ENCODE results near the gene TMEM14C. TPM values are rescaled to one million over a fixed set of nuclear protein-coding genes. Genes with fewer than 3 reads are reported as not detected.
A peak's percentile ranks its signal among the peaks of the same experiment; 100 is the strongest.
"Not testable (repeated sequence)": the region's sequence is repeated elsewhere in the genome, so short reads cannot be mapped to it uniquely, and the experiment has no call there.

TMEM14C gene
- total RNA-seq, 2 experiments from 2014 or later: 41.5 to 44.2 TPM

DNA sequence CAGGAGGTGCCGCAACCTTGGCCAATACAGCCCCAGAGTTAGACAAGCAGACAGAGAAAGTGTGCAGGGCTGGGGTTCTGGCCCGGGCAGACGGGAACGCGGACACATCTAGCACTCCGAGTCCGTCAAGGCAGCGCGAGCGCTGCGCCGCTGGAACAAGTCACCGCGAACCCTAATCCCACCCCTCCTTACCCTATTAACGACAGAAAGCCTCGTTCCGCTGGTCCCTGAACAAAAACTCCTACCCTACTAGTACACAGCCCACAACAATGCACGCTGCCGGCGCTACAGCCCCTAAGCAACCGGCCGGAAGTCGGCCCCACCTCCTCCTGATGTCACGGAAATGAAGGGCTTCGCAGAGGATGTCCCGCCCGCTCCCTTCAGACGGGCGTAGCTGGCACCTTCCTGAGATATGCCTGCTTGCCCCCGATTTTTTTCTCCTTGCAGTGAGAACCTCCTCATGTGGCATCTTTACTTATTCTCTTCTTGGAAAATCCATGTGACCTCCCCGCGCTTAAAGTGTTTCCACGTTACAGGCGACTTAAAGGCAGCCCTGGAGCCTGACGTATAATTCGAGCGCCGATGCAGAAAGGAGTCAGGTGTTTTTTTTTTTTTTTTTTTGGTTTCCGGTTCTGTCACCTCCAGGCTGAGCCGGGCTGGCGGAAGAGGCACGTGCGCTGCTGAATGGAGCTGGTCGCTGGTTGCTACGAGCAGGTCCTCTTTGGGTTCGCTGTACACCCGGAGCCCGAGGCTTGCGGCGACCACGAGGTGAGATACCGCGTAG lies 28.4 kb upstream of the TMEM14C start, which contains the start of the genes C6orf52 and PAK1IP1:
Gene C6orf52 (minus strand): TSS at position 315 of the 784 bp plus-strand sequence. CDS start 7,066 bp downstream, outside the sequence.
Gene PAK1IP1 (plus strand): TSS at position 671 of the 784 bp plus-strand sequence. CDS start 14 bp downstream, at position 685.
- Mint-ChIP-seq H3K36me3 (peaks cover 26% of the 10 kb centered on the region), H3K27me3 (no peaks in the 10 kb centered on the region), H3K27ac (peak within 1 kb of the TSS; percentile 99), H3K4me1 (peaks cover 31% of the 10 kb centered on the region), H3K9me3 (peaks cover 2% of the 10 kb centered on the region), H3K4me3 (peak within 1 kb of the TSS; percentile 95)
- ATAC-seq (ENCODE audit: low read depth) (peak; percentile 94), DNase-seq (peak; percentile 89)
- POLR2A ChIA-PET: interaction anchor here (0.6 to 3.5 kb wide), 30 partner anchors 8 to 697 kb away, joined by 3 to 90 read pairs (median 5); partner anchors contain the start of genes MAK, NEDD9, TMEM14B and TMEM14C

DNA sequence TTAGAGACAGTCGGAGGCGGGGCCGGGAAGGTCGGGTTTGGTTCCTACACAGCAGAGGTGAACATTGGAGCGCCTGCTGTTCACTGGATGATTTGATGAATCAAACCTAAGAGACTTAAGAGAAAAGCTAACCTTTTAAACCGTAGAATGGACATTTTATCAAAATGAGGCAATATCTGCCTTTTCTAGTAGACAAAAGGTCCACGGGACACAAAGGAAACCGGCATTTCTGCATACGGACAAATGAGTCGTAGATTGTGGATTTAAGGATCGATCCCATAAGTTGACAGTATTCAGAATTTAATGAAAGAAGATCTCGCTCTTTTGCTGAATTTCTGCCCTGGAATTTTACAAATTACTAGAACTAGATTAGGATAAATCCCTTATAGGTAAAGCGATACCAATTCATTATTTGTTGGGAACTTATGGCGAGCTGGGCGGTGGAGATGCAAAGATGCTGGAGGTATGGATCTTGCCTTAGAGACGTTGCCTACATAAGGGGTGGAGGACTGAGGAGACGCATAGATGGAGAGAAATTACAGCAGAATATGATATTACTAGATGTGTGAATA lies 27.7 kb upstream of the TMEM14C start:
- DNase-seq (no peak), ATAC-seq (ENCODE audit: low read depth) (no peak)
- no peaks in the 10 kb centered on the region for H3K27me3 Mint-ChIP-seq
- peaks cover 31% of the 10 kb centered on the region for H3K4me1 Mint-ChIP-seq
- peaks cover 2% of the 10 kb centered on the region for H3K9me3 Mint-ChIP-seq
- H3K27ac Mint-ChIP-seq: peak overlapping the region; percentile 99
- peaks cover 27% of the 10 kb centered on the region for H3K36me3 Mint-ChIP-seq
- POLR2A ChIA-PET: interaction anchor here (0.6 to 3.5 kb wide), 23 partner anchors 9 to 698 kb away, joined by 3 to 90 read pairs (median 5); partner anchors contain the start of genes MAK, NEDD9, TMEM14B and TMEM14C
- H3K4me3 Mint-ChIP-seq: peak overlapping the region; percentile 95

DNA sequence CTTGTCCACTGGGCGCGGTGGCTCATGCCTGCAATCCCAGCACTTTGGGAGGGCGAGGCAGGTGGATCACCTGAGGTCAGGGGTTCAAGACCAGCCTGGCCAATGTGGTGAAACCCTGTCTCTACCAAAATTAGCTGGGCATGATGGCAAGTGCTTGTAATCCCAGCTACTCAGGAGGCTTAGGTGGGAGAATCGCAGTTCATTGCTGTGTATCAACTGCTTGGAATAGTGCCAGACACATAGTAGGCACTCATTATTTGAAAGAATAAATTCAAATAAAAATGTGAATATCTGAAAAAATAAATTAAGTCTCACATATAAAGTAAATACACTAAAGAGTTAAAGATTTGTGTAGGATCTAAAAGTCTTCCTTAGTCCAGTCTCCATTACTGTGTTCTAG lies 26.2 kb upstream of the TMEM14C start:
- no peak for DNase-seq
- Mint-ChIP-seq H3K27ac (peak overlapping the region; percentile 48), H3K27me3 (no peaks in the 10 kb centered on the region), H3K36me3 (peaks cover 39% of the 10 kb centered on the region), H3K9me3 (peaks cover 2% of the 10 kb centered on the region), H3K4me3 (peak overlapping the region; percentile 95), H3K4me1 (peaks cover 39% of the 10 kb centered on the region)
- POLR2A ChIA-PET: interaction anchor here (2.5 to 3.5 kb wide), 2 partner anchors 24 to 51 kb away, joined by 32 to 90 read pairs; partner anchors contain the start of genes TMEM14B and TMEM14C
- no peak for ATAC-seq (ENCODE audit: low read depth)

DNA sequence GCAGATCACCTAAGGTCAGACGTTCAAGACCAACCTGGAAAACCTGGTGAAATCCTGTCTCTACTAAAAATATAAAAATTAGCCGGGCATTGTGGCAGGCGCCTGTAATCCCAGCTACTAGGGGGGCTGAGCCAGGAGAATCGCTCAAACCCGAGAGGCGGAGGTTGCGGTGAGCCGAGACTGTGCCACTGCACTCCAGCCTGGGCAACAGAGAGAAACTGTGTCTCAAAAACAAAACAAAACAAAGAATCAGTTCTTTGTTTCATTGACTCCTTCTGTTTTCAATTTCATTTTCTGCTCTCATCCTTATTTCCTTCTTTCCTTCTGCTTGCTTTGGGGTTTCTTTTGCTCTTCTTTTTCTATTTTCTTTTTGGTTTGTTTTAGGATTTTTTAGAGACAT lies 8.9 kb upstream of the TMEM14C start:
- H3K9me3 Mint-ChIP-seq: peaks cover 5% of the 10 kb centered on the region
- DNase-seq (no peak), ATAC-seq (ENCODE audit: low read depth) (no peak)
- no peaks in the 10 kb centered on the region for H3K27me3 Mint-ChIP-seq
- H3K4me1 Mint-ChIP-seq: peaks cover 4% of the 10 kb centered on the region
- peaks cover 10% of the 10 kb centered on the region for H3K36me3 Mint-ChIP-seq
- no peak overlapping the region for H3K27ac Mint-ChIP-seq
- POLR2A ChIA-PET: interaction anchor here (0.6 to 1.0 kb wide), 3 partner anchors 19 to 136 kb away, joined by 3 to 4 read pairs (median 4); partner anchors contain the start of genes C6orf52 and PAK1IP1
- H3K4me3 Mint-ChIP-seq: no peak overlapping the region

DNA sequence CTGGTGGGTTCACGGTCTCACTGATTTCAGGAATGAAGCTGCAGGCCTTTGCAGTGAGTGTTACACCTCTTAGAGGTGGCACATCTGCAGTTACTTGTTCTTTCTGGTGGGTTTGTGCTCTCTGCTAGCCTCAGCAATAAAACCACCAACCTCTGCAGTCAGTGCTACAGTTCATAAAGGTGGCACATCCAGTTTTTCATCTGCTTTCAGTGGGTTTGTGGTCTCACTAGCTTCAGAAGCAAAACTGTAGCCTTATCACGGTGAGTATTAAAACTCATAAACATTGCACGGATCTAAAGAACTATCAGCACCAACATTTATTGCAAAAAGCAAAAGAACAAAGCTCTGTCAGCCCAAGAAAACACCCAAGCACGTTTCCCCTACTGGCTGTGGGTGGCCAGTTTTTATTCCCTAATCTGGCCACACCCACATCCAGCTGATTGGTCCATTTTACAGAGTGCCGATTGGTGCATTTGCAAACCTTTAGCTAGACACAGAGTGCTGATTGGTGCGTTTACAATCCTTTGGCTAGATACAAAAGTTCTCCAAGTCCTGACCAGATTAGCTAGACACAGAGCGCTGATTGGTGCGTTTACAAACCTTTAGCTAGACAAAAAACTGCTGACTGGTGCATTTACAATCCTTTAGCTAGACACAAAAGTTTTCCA lies 3.4 kb upstream of the TMEM14C start:
- Mint-ChIP-seq H3K27me3 (no peaks in the 10 kb centered on the region), H3K4me3 (peak overlapping the region; percentile 92), H3K4me1 (peaks cover 30% of the 10 kb centered on the region), H3K9me3 (peaks cover 11% of the 10 kb centered on the region), H3K36me3 (peaks cover 12% of the 10 kb centered on the region), H3K27ac (peak overlapping the region; percentile 96)
- DNase-seq (peak; percentile 47), ATAC-seq (ENCODE audit: low read depth) (peak; percentile 14)
- POLR2A ChIA-PET: interaction anchor here (0.6 to 7.5 kb wide), 9 partner anchors 9 to 209 kb away, joined by 3 to 90 read pairs (median 9); partner anchors contain the start of genes C6orf52, PAK1IP1 and TMEM14B

DNA sequence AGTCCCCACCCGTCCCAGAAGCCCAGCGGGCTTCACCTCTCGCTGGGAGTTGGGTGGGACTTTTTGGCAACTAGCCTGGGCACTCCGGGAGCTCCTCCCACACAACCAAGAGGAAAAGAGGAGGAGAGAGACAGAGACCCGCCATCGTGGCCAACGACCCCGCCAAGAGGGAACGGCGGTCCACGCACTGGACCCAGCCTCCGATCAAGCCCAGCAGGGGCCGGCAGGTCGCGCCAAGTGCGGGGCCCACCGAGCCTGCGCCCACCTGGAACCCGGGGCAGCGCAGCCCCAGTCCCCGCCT lies 3.0 kb upstream of the TMEM14C start:
- DNase-seq (no peak), ATAC-seq (ENCODE audit: low read depth) (no peak)
- Mint-ChIP-seq H3K4me1 (peaks cover 29% of the 10 kb centered on the region), H3K36me3 (peaks cover 12% of the 10 kb centered on the region), H3K27me3 (no peaks in the 10 kb centered on the region), H3K27ac (peak overlapping the region; percentile 96), H3K4me3 (peak overlapping the region; percentile 92), H3K9me3 (peaks cover 11% of the 10 kb centered on the region)
- POLR2A ChIA-PET: interaction anchor here (0.6 to 7.5 kb wide), 11 partner anchors 9 to 209 kb away, joined by 3 to 90 read pairs (median 8); partner anchors contain the start of genes C6orf52, PAK1IP1 and TMEM14B

DNA sequence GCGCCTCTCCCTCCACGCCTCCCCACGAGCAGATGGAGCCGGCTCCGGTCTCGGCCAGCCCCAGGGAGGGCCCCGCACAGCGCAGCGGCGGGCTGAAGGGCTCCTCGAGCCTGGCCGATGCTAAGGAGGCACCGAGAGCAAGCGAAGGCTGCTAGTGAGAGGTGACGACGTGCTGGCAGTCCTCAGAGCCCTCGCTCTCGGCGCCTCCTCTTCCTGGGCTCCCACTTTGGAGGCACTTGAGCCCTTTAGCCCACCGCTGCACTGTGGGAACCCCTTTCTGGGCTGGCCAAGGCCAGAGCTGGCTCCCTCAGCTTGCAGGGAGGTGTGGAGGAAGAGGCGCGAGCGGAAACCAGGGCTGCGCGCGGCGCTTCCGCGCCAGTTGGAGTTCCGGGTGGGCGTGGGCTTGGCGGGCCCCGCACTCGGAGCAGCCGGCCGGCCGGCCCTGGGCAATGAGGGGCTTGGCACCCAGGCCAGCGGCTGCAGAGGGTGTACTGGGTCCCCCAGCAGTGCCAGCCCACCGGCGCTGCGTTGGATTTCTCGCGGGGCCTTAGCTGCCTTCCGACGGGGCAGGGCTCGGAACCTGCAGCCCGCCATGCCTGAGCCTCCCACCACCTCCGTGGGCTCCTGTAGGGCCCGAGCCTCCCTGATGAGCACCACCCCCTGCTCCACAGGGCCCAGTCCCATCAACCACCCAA lies 2.5 kb upstream of the TMEM14C start:
- POLR2A ChIA-PET: interaction anchor here (0.6 to 7.5 kb wide), 16 partner anchors 10 to 209 kb away, joined by 3 to 90 read pairs (median 4); partner anchors contain the start of genes C6orf52, PAK1IP1 and TMEM14B
- ATAC-seq (ENCODE audit: low read depth) (peak; percentile 53), DNase-seq (peak; percentile 83)
- H3K27ac Mint-ChIP-seq: peak overlapping the region; percentile 96
- H3K9me3 Mint-ChIP-seq: peaks cover 11% of the 10 kb centered on the region
- no peaks in the 10 kb centered on the region for H3K27me3 Mint-ChIP-seq
- H3K4me1 Mint-ChIP-seq: peaks cover 31% of the 10 kb centered on the region
- peaks cover 12% of the 10 kb centered on the region for H3K36me3 Mint-ChIP-seq
- peak overlapping the region; percentile 92 for H3K4me3 Mint-ChIP-seq

DNA sequence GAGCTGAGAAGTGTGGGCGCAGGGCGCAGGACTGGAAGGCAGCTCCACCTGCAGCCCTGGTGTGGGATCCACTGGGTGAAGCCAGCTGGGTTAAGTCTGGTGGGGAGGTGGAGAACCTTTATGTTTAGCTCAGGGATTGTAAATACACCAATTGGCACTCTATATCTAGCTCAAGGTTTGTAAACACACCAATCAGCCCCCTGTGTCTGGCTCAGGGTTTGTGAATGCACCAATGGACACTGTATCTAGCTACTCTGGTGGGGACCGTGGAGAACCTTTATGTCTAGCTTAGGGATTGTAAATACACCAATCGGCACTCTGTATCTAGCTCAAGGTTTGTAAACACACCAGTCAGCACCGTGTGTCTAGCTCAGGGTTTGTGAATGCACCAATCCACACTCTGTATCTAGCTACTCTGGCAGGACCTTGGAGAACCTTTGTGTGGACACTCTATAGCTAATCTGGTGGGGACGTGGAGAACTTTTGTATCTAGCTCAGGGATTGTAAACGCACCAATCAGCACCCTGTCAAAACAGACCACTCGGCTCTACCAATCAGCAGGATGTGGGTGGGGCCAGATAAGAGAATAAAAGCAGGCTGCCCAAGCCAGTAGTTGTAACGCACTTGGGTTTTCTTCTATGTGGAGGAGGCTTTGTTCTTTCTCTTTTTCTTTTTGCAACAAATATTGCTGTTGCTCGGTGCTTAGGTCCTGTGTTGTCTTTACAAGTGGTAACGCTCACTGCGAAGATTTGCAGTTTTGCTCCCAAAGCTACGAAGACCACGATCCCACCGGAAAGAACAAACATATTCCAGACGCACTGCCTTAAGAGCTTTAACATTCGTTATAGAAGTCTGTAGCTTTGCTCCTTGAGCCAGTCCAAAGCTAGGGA lies 1.7 kb upstream of the TMEM14C start:
- peak overlapping the region; percentile 96 for H3K27ac Mint-ChIP-seq
- DNase-seq; ATAC-seq (ENCODE audit: low read depth); H3K27me3 Mint-ChIP-seq: not testable (repeated sequence)
- H3K4me1 Mint-ChIP-seq: peaks cover 32% of the 10 kb centered on the region
- peaks cover 12% of the 10 kb centered on the region for H3K36me3 Mint-ChIP-seq
- H3K9me3 Mint-ChIP-seq: peaks cover 11% of the 10 kb centered on the region
- POLR2A ChIA-PET: interaction anchor here (0.6 to 7.5 kb wide), 16 partner anchors 10 to 210 kb away, joined by 3 to 90 read pairs (median 4); partner anchors contain the start of genes C6orf52, PAK1IP1 and TMEM14B
- H3K4me3 Mint-ChIP-seq: peak overlapping the region; percentile 92

DNA sequence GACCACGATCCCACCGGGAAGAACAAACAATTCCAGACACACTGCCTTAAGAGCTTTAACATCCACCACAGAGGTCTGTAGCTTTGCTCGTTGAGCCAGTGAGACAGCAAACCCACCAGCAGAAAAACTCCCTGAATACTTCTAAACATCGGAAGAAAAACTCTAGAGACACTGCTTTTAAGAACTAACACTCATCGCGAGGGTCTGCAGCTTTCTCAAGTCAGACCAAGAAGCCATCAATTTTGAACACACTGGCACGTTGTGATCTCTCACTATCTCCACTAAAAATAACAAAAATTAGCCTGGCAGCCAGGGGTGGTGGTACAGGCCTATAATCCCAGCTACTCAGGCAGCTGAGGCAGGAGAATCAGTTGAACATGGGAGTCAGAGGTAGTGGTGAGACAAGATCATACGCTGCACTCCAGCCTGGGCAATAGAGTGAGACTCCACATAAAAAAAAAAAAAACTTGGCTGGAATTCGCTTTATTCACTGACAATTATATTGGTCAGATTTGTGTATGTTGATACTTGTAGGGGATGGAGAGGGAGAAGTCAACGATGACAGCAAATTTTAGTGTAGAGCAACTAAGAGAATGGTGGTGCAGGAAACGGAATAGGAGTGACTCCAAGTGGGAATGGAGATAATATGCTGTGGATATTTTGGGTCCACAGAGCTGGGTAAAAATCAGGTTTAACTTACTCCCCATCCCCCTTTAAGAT lies 860 bp upstream of the TMEM14C start:
- Mint-ChIP-seq H3K27me3 (no peaks in the 10 kb centered on the region), H3K9me3 (peaks cover 11% of the 10 kb centered on the region), H3K36me3 (peaks cover 14% of the 10 kb centered on the region), H3K4me3 (peak overlapping the region; percentile 92), H3K27ac (peak overlapping the region; percentile 96), H3K4me1 (peaks cover 32% of the 10 kb centered on the region)
- POLR2A ChIA-PET: interaction anchor here (0.6 to 7.5 kb wide), 6 partner anchors 10 to 193 kb away, joined by 3 to 90 read pairs (median 4); partner anchors contain the start of genes C6orf52, PAK1IP1 and TMEM14B
- no peak for DNase-seq
- no peak for ATAC-seq (ENCODE audit: low read depth)

DNA sequence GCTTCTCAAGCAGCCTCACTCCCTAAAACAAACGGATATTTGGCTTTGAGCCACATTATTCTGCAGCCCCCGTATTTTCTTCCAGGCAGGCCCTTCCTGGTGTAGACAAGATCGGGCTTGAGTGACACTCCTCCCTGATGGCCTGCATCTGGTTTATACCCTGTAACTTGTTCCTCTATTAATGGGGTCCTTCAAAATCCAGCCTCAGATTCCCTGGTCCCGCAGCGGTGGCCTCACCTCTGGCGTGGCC lies 375 bp upstream of the TMEM14C start:
- Mint-ChIP-seq H3K36me3 (peaks cover 16% of the 10 kb centered on the region), H3K4me3 (peak overlapping the region; percentile 92), H3K9me3 (peaks cover 11% of the 10 kb centered on the region), H3K27ac (peak overlapping the region; percentile 96), H3K27me3 (no peaks in the 10 kb centered on the region), H3K4me1 (peaks cover 32% of the 10 kb centered on the region)
- ATAC-seq (ENCODE audit: low read depth) (no peak), DNase-seq (no peak)
- POLR2A ChIA-PET: interaction anchor here (1.0 to 7.5 kb wide), 3 partner anchors 24 to 194 kb away, joined by 3 to 90 read pairs (median 42); partner anchors contain the start of genes C6orf52, PAK1IP1 and TMEM14B

DNA sequence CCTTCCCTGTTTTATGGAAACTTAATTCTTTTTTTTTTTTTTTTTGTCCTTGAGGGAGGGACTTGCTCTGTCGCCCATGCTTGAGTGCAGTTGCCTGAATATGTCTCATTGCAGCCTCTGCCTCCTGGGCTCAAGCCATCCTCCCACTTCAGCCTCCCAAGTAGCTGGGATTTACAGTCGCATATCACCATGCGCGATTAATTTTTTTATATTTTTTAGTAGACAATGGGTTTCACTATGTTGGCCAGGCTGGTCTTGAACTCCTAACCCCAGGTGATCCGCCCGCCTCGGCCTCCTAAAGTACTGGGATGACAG lies 654 bp downstream of the TMEM14C start:
- DNase-seq (no peak), ATAC-seq (ENCODE audit: low read depth) (no peak)
- POLR2A ChIA-PET: interaction anchor here (0.7 to 7.5 kb wide), 3 partner anchors 23 to 28 kb away, joined by 5 to 90 read pairs (median 6); partner anchors contain the start of genes C6orf52, PAK1IP1 and TMEM14B
- peaks cover 35% of the 10 kb centered on the region for H3K4me1 Mint-ChIP-seq
- H3K36me3 Mint-ChIP-seq: peaks cover 15% of the 10 kb centered on the region
- H3K9me3 Mint-ChIP-seq: peaks cover 8% of the 10 kb centered on the region
- H3K27ac Mint-ChIP-seq: peak overlapping the region; percentile 96
- peak overlapping the region; percentile 92 for H3K4me3 Mint-ChIP-seq
- H3K27me3 Mint-ChIP-seq: no peaks in the 10 kb centered on the region
